Peyer's patch (tissue), 4 donors: ENCODE data around the gene TMEM119.

Source experiments
- POLR2A ChIP-seq, 2 donors: fragments of 450-650 bp; IDR thresholded peaks; one replicate each; pipeline ENCODE4 v1.5.1; 2017; ENCODE audit warnings: antibody characterized with exemption in 2 of 2, mild to moderate bottlenecking in 2 of 2, moderate library complexity in 2 of 2
- TF ChIP-seq, protein P1 (sequence below), 6 experiments: fragments of 450-650 bp in 4 of 6; fragments of 200-600 bp in 2 of 6; sonication (generic) in 1 of 6; IDR thresholded peaks; one replicate each; pipeline ENCODE4 v1.5.1; 2017 to 2019; ENCODE audit warnings: antibody characterized with exemption in 6 of 6, mild to moderate bottlenecking in 3 of 6, moderate library complexity in 1 of 6

DNA sequence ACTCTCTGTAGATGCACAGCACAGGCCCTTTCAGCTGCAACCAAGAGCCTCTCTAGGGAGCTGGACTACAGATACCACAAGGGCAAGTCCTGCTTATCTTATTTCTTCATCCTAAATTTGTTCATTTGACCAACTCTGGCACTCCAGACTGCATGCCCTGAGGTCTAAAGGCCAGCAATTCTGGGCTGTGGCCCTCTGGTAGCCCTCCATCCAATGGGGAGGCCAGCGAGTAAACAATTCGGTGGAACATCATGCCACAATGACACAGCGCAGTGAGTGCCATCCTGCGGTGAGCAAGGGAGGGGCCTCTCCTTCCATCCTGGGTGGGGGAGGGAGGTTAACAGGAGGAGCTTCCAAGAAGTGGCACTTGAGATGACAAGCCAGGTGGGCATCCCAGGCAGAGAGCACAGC lies 36.5 kb upstream of the TMEM119 start:
- TF ChIP-seq, protein P1, sequence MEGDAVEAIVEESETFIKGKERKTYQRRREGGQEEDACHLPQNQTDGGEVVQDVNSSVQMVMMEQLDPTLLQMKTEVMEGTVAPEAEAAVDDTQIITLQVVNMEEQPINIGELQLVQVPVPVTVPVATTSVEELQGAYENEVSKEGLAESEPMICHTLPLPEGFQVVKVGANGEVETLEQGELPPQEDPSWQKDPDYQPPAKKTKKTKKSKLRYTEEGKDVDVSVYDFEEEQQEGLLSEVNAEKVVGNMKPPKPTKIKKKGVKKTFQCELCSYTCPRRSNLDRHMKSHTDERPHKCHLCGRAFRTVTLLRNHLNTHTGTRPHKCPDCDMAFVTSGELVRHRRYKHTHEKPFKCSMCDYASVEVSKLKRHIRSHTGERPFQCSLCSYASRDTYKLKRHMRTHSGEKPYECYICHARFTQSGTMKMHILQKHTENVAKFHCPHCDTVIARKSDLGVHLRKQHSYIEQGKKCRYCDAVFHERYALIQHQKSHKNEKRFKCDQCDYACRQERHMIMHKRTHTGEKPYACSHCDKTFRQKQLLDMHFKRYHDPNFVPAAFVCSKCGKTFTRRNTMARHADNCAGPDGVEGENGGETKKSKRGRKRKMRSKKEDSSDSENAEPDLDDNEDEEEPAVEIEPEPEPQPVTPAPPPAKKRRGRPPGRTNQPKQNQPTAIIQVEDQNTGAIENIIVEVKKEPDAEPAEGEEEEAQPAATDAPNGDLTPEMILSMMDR (IDR thresholded peaks at IDR 0.05): no peak
- TF ChIP-seq POLR2A (IDR thresholded peaks at IDR 0.05): no peak
